Gastrocnemius medialis (tissue), 4 donors: Measurements from ENCODE around the gene WDR76.

ENCODE experiments used
- POLR2A ChIP-seq, 2 donors: fragments of 450-650 bp; IDR thresholded peaks; one replicate each; pipeline ENCODE4 v1.6.1; 2017; ENCODE audit warnings: antibody characterized with exemption in 2 of 2, mild to moderate bottlenecking in 2 of 2, moderate library complexity in 2 of 2
- TF ChIP-seq, protein P1 (sequence below), 5 experiments: fragments of 450-650 bp in 3 of 5; fragments of 200-600 bp in 2 of 5; sonication (generic) in 2 of 5; IDR thresholded peaks in 4 of 5; conservative IDR thresholded peaks in 1 of 5; 1 replicate in 4 of 5; 2 replicates in 1 of 5; pipeline ENCODE4 v1.5.1; 2016 to 2019; ENCODE audit warnings: antibody characterized with exemption in 5 of 5, mild to moderate bottlenecking in 3 of 5, moderate library complexity in 3 of 5

DNA sequence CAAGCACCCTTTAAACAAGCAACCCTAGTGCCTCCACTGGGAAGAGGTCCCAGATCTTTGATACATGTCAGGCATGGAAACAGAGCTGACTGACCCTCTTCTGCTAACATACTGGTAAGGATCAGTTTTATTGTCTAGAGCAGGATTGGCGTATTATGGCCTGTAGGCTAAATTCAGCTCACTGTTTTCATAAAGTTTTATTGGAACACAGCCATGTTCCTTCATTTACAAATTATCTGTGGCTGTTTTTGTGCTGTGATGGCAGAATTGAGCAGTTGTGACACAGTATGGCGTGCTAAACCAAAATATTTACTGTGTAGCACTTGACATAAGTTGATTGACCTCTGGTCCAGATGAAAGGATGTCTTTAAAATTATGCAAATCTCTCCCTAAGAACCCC is 45.0 kb downstream of the WDR76 start:
- TF ChIP-seq, protein P1, sequence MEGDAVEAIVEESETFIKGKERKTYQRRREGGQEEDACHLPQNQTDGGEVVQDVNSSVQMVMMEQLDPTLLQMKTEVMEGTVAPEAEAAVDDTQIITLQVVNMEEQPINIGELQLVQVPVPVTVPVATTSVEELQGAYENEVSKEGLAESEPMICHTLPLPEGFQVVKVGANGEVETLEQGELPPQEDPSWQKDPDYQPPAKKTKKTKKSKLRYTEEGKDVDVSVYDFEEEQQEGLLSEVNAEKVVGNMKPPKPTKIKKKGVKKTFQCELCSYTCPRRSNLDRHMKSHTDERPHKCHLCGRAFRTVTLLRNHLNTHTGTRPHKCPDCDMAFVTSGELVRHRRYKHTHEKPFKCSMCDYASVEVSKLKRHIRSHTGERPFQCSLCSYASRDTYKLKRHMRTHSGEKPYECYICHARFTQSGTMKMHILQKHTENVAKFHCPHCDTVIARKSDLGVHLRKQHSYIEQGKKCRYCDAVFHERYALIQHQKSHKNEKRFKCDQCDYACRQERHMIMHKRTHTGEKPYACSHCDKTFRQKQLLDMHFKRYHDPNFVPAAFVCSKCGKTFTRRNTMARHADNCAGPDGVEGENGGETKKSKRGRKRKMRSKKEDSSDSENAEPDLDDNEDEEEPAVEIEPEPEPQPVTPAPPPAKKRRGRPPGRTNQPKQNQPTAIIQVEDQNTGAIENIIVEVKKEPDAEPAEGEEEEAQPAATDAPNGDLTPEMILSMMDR (IDR thresholded peaks at IDR 0.05 in 4 of 5, conservative IDR thresholded peaks at IDR 0.05 in 1 of 5): no peak
- TF ChIP-seq POLR2A (IDR thresholded peaks at IDR 0.05): no peak
